Gastroesophageal sphincter (tissue), 3 donors: ENCODE measurements around the gene PDE10A.

Source experiments
- POLR2A ChIP-seq, 2 donors: fragments of 450-650 bp; IDR thresholded peaks; one replicate each; pipeline ENCODE4 v1.6.1; 2017; ENCODE audit warnings: antibody characterized with exemption in 2 of 2, mild to moderate bottlenecking in 2 of 2, moderate library complexity in 1 of 2
- POLR2AphosphoS5 ChIP-seq: sonication (generic); formaldehyde crosslinking; IDR thresholded peaks from one replicate; pipeline ENCODE4 v1.6.1; 2017; ENCODE audit warnings: antibody characterized with exemption
- TF ChIP-seq, protein P1 (sequence below), 4 experiments: fragments of 200-600 bp in 2 of 4; fragments of 450-650 bp in 2 of 4; sonication (generic) in 1 of 4; IDR thresholded peaks; one replicate each; pipeline ENCODE4 v1.5.1; 2017 to 2019; ENCODE audit warnings: antibody characterized with exemption in 4 of 4, mild to moderate bottlenecking in 2 of 4, moderate library complexity in 2 of 4

GRCh38 chr6:165298875-165299274, 364.2 kb downstream of the PDE10A start:
- TF ChIP-seq POLR2AphosphoS5 (no peak), POLR2A (IDR thresholded peaks at IDR 0.05) (no peak)
- TF ChIP-seq, protein P1, sequence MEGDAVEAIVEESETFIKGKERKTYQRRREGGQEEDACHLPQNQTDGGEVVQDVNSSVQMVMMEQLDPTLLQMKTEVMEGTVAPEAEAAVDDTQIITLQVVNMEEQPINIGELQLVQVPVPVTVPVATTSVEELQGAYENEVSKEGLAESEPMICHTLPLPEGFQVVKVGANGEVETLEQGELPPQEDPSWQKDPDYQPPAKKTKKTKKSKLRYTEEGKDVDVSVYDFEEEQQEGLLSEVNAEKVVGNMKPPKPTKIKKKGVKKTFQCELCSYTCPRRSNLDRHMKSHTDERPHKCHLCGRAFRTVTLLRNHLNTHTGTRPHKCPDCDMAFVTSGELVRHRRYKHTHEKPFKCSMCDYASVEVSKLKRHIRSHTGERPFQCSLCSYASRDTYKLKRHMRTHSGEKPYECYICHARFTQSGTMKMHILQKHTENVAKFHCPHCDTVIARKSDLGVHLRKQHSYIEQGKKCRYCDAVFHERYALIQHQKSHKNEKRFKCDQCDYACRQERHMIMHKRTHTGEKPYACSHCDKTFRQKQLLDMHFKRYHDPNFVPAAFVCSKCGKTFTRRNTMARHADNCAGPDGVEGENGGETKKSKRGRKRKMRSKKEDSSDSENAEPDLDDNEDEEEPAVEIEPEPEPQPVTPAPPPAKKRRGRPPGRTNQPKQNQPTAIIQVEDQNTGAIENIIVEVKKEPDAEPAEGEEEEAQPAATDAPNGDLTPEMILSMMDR (IDR thresholded peaks at IDR 0.05) = no peak
